GM12891 (cell line): ENCODE data around the gene PRG3.

Source experiments
- POLR2A ChIP-seq: IDR thresholded peaks from 2 replicates; pipeline ENCODE4 v1.6.1; 2011; ENCODE audit warnings: low read depth, low read length, control low read depth
- POLR2AphosphoS5 ChIP-seq: IDR thresholded peaks from 2 replicates; pipeline ENCODE4 v1.6.1; 2011; ENCODE audit warnings: low read depth, low read length, control low read depth
- POU2F2 ChIP-seq: IDR thresholded peaks from 2 replicates; pipeline ENCODE4 v1.6.1; 2011; ENCODE audit warnings: low read depth, mild to moderate bottlenecking, control low read depth, low read length, moderate library complexity
- SPI1 ChIP-seq: IDR thresholded peaks from 2 replicates; pipeline ENCODE4 v1.6.1; 2011; ENCODE audit warnings: low read depth, low read length, control low read depth
- TAF1 ChIP-seq: IDR thresholded peaks from 2 replicates; pipeline ENCODE4 v1.6.1; 2011; ENCODE audit warnings: low read depth, low read length, control low read depth

DNA sequence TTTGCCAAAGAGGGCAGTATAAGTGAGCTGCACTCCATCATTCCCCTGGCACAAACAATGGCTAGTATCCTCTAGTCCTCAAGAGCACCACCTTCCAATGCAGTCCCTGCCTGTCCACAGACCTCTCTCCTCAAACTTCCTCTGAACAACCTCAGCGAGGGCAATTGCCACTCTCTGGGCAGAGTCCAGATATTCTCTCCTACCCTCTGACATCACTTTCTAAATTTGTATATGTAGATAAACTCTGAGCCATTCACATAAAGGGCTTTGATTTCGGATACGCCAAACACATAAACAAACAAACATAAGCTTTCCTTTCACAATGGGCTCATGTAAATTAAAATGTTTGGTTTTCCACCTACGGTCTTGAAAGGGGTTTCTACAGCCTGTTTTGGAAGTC lies 49.0 kb upstream of the PRG3 start:
- TF ChIP-seq POLR2A (no peak), TAF1 (no peak), POLR2AphosphoS5 (no peak), SPI1 (no peak), POU2F2 (no peak)
